AG04450 (cell line): ENCODE data around the gene PVALEF. TPM values are rescaled to one million over a fixed set of nuclear protein-coding genes. Genes with fewer than 3 reads are reported as not detected.
"Not testable (repeated sequence)": the region's sequence is repeated elsewhere in the genome, so short reads cannot be mapped to it uniquely, and the experiment has no call there.

Experiments used
- CTCF ChIA-PET: fragments of 300-600, 350-600 bp; formaldehyde crosslinking; extraction: SDS; loops from one replicate; lab custom pipeline; 2022; ENCODE audit warnings: antibody characterized with exemption, inconsistent platforms; lab: Charles Lee
- POLR2A ChIA-PET: fragments of 350-600 bp; formaldehyde crosslinking; extraction: SDS; loops from one replicate; lab custom pipeline; 2021; ENCODE audit warnings: antibody characterized with exemption, inconsistent platforms; lab: Yijun Ruan, JAX
- DNase-seq: peaks from one replicate; pipeline ENCODE4 v3.0.0-alpha.2; 2011; ENCODE audit warnings: low read depth, low spot score
- H3K27ac ChIP-seq: one replicate; pipeline ENCODE4 v1.5.1; 2012; ENCODE audit warnings: low read depth, low read length, control low read depth
- H3K27me3 ChIP-seq: one replicate; pipeline ENCODE4 v1.6.0; 2012; ENCODE audit warnings: low read length; ENCODE audit not compliant: control insufficient read depth, insufficient read depth
- H3K4me3 ChIP-seq: 2 replicates; pipeline ENCODE4 v1.5.1; 2011; ENCODE audit warnings: mild to moderate bottlenecking, low read depth, low read length, control low read depth
- H3K9me3 ChIP-seq: 2 replicates; pipeline ENCODE4 v1.5.1; 2012; ENCODE audit warnings: low read length; ENCODE audit not compliant: control insufficient read depth, insufficient read depth
- CTCF ChIP-seq: IDR thresholded peaks from 2 replicates; pipeline ENCODE4 v1.5.1; 2011; ENCODE audit warnings: low read depth, low read length, control low read depth, inconsistent platforms
- polyA plus RNA-seq: library from polyadenylated mRNA; depleted of rRNA; stranded (reverse); fragments of >200 nt; gene quantifications from 2 replicates; pipeline ENCODE4 v1.2.3, GENCODE V29; 2011

The PVALEF gene
- polyA plus RNA-seq, 1 experiment, result not detected

- CTCF ChIA-PET, result interaction anchor here (0.8 kb wide), 1 partner anchor 22 kb away, joined by 3 read pairs; no protein-coding TSS in a partner anchor
- H3K27me3 ChIP-seq, result no peaks in the 10 kb centered on the region
- POLR2A ChIA-PET, result interaction anchor here (1.0 to 1.2 kb wide), 2 partner anchors 16 to 289 kb away, joined by 4 to 17 read pairs; partner anchors contain the start of genes NDUFAF8 and TEPSIN
- no peak overlapping the region for H3K27ac ChIP-seq
- TF ChIP-seq CTCF, result no peak
- H3K4me3 ChIP-seq, result peak overlapping the region; percentile 76
- DNase-seq, result no peak
- H3K9me3 ChIP-seq, result peaks cover 4% of the 10 kb centered on the region
Observed at GRCh38 chr17:81222620-81222905, 57.3 kb downstream of the PVALEF start.

GRCh38 chr17:81222906-81223761 is 57.8 kb downstream of the PVALEF start, which contains the start of gene CEP131:
Gene CEP131, minus strand, starts transcription at chr17:81222965. Its CDS starts 2,909 bp downstream, at chr17:81220056.
- ChIA-PET CTCF (interaction anchor here (0.5 to 0.8 kb wide), 2 partner anchors 22 to 126 kb away, joined by 3 to 4 read pairs; no protein-coding TSS in a partner anchor), POLR2A (interaction anchor here (1.0 to 1.2 kb wide), 2 partner anchors 16 to 288 kb away, joined by 4 to 17 read pairs; partner anchors contain the start of genes NDUFAF8 and TEPSIN)
- peak within 1 kb of the TSS; percentile 76 for H3K4me3 ChIP-seq
- H3K27ac ChIP-seq, result peak within 1 kb of the TSS; percentile 21
- peaks cover 4% of the 10 kb centered on the region for H3K9me3 ChIP-seq
- TF ChIP-seq CTCF, result no peak
- H3K27me3 ChIP-seq, result no peaks in the 10 kb centered on the region
- DNase-seq, result peak; percentile 94

GRCh38 chr17:81223762-81224130 is 58.4 kb downstream of the PVALEF start:
- Histone ChIP-seq H3K9me3 (peaks cover 4% of the 10 kb centered on the region), H3K4me3 (peak overlapping the region; percentile 62), H3K27ac (no peak overlapping the region), H3K27me3 (no peaks in the 10 kb centered on the region)
- POLR2A ChIA-PET, result no interaction called here
- no peak for TF ChIP-seq CTCF
- no peak for DNase-seq
- CTCF ChIA-PET, result no interaction called here

- CTCF ChIA-PET, result interaction anchor here (1.4 kb wide), 1 partner anchor 27 kb away, joined by 3 read pairs; no protein-coding TSS in a partner anchor
- POLR2A ChIA-PET, H3K27ac ChIP-seq, DNase-seq, H3K9me3 ChIP-seq, H3K27me3 ChIP-seq, H3K4me3 ChIP-seq: not testable (repeated sequence)
Observed at GRCh38 chr17:81227630-81228029, 62.3 kb downstream of the PVALEF start.

GRCh38 chr17:81228420-81228819 is 63.1 kb downstream of the PVALEF start:
- POLR2A ChIA-PET, result no interaction called here

More at GRCh38 chr17:81228420-81228819, 63.1 kb downstream of the PVALEF start:
- H3K4me3 ChIP-seq, result no peak overlapping the region
- H3K9me3 ChIP-seq, result peaks cover 4% of the 10 kb centered on the region
- H3K27me3 ChIP-seq, result no peaks in the 10 kb centered on the region
- no peak overlapping the region for H3K27ac ChIP-seq
- DNase-seq, result no peak
- TF ChIP-seq CTCF, result no peak
- CTCF ChIA-PET, result no interaction called here
